ENCODE data around the gene TRPT1.
A peak's percentile ranks its signal among the peaks of the same experiment; 100 is the strongest.

TRPT1 gene

DNA sequence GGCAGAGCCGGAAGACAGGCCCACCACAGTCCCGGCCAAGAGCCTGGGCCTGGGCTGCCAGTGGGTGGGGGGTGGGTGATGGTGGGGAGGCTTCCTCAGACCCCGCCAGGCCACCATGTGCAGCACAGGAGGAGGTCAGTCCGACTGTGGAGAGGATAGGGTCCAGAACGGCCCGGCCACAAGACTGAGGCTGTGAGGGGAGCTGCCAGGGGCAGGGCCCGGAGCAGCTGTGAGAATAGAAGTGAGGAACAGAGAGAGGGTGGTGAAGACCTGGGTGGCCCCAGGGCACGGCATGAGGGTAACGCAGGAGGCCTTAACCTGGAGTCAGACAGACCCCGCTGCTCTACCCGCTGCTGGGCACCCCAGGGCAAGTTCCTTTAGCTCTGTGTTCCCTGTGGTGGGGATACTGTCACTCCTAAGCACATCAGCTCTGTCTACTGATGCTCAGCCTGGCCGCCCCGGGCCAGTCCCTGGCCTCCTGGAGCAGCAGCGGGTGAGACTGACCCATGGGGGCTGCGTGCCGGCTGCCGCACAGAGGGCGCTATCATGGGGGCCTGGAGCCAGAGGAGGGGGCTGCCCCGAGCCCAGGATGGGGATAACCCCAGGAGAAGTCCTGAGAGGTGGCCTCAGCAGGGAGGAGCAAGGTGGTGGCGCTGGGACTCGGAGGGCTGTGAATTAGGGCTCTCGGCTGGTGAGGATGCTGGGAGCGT, 17.7 kb downstream of the TRPT1 start:
- no peak for DNase-seq (ENCODE audit: low spot score)

DNA sequence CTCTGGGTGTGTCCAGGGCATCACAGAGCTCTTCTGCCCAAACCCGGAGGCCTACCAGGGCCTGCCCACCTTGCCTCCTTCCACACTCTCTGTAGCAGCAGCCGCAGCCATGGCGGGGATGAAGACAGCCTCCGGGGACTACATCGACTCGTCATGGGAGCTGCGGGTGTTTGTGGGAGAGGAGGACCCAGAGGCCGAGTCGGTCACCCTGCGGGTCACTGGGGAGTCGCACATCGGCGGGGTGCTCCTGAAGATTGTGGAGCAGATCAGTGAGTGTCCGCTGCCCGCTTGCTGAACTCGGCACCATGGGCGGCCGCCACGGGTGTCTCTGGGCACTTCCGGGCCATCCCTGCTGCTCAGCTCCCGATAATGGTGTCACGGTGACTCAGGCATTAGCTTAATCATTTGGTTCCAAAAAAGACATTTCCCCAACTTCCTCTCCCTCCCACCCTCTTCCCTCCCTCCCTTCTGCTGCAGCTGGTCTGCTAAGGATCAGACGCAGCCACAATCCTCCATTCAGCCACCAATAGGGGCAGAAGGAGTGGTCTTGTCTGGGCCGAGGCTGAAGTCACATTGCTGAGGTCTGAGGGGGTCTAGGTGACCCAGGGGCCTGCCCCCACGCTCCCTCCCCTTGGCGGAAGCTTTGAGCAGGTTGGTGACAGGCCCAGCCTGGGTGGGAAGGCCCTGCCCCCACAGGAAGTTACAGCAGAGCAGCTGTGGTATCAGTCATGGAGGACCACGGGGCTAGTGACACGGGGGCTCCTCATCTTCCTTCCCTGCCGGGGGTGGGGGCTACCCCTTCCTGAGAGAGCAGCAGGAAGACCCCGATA, 18.5 kb downstream of the TRPT1 start:
- DNase-seq (ENCODE audit: low spot score) = peak; percentile 79

DNA sequence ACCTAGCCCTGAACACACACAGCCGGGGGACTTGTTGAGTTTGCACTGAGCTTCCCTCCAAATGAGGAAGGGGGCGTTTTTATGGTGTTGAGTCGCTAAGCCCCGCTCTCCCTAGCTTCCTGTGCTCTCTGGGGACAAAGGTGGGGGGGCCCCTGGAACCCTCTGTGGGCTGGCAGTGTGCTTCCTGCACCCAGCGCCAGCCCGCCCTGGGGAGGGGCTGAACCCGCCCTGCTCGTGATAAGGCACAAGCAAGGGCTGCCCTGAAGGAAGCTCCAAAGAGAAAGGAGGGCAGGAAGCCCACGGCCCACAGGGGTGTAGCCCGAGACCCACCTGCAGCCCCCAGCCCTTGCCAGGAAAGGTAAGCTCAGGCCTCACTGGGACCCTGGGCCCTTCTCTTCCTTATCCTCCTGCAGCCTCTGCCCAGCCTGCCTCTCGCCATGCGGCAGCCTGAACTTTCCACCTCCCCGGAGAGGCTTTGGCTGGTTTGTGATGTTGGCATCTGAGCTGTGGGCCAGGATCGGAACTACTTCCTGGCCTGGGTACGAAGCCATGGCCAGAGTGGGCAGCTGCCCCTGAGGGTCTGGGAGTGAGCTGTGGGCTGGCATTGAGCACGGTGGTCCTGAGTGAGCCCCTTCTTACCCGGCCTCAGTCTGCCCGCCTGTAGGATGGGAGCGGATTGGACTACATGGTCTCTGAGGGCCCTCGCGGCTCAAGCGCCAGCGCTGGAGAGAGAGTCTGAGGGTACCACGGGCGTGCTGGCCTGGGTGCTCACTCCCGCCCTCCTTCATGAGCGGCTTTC, 19.3 kb downstream of the TRPT1 start, which contains the start of gene FERMT3:
TSS of gene FERMT3 (plus strand) at position 265 of the 799 bp plus-strand sequence. CDS start 644 bp downstream, outside the sequence.
- DNase-seq (ENCODE audit: low spot score) = peak; percentile 73

DNA sequence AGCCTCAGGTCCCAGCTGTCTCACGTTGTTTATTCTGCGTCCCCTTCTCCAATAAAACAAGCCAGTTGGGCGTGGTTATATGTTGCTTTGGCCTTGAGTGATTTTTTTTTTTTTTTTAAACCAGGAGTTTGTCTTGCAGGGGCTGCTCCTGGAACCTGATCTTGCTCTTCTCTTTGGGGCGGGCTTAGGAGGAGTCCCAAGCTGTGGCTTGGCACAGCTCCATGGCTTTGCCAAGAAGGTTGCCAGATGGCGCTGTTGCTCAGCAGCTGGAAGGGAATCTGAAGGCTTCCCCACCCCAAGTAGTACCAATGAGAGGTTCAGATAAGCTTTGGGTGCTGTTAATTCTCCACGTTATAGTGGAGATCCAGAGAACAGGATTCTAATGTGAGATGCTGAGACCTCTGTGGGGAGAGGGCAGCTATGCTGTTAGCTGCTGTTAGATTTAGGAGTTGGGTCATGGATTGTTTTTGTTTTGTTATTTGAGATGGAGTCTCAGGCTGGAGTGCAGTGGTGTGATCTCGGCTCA, 21.5 kb downstream of the TRPT1 start:
- DNase-seq (ENCODE audit: low spot score) = peak; percentile 89

DNA sequence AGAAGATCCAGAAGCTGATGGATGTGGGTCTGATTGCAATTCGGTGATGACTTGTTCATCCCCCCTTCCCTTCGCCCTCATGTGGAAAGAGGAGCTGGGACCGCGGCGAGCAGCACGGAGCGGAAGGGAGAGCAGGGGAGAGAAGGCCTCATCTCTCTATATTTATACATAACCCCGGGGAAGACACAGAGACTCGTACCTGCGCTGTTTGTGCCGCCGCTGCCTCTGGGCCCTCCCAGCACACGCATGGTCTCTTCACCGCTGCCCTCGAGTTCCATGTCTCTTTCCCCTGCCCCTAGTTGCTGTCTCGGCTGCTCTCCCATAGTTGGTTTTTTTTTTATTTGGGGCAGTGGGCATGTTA, 21.9 kb downstream of the TRPT1 start:
- no peak for DNase-seq (ENCODE audit: low spot score)

DNA sequence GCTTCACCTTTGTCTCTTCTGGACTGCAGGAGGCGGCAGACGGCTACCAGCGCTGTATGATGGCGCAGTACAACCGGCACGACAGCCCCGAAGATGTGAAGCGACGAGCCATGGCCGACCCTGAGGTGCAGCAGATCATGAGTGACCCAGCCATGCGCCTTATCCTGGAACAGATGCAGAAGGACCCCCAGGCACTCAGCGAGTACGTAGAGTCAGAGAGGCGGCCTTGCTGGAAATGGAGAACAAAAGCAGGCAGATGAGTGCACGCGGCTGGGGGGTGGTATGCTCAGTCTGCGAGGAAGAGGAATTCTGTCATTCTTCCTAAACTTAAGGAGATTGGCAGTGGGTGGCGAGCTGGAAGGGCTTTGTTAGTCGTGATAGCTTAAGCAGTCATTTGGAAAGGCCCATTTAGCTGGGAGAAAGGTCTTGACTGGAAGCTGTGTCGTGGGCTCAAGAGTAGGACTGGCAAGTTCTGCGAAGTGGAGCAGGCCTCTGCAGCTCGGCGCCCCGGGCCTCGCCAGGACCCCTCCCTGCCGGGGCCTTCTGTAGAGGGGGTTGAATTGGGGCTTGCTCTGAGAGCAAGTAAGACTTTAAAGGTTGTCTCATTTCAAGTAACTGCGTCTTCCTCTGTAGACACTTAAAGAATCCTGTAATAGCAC, 22.4 kb downstream of the TRPT1 start:
- no peak for DNase-seq (ENCODE audit: low spot score)

DNA sequence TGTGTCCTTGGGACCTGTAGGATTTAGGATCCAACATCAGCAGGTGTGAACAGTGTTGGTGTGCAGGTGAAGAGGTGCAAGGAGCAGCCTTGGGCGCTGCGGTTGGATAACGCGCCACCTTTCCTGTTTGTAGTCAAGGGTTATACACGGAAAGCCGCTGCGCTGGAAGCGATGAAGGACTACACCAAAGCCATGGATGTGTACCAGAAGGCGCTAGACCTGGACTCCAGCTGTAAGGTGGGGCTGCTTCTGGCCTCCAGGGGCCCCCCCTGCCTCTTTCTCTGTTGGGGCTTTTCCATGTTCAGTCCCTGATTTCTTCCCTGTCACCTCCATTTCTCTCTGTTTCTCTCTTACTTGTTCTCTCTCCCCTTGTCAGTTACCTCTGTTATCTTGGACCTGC, 23.0 kb downstream of the TRPT1 start:
- no peak for DNase-seq (ENCODE audit: low spot score)

DNA sequence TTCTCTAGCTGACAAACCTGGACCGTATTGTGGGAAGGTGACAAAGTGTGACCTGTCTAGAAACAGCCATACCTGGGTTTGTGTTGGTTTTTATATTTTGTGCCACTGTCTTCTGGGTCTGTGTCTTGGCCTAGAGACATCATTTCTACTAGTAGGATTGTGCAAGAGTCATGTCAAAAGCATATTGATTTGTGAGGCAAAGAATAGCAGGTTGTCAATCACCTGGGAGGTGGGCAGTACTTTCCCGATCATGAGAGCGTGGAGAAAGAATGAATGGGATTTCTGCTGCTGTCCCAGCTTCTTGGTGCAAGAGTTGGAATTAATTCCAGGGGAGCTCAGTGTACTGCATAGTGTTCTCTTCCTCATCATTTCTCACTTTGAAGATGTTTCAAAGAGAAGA, 24.4 kb downstream of the TRPT1 start:
- no peak for DNase-seq (ENCODE audit: low spot score)

DNA sequence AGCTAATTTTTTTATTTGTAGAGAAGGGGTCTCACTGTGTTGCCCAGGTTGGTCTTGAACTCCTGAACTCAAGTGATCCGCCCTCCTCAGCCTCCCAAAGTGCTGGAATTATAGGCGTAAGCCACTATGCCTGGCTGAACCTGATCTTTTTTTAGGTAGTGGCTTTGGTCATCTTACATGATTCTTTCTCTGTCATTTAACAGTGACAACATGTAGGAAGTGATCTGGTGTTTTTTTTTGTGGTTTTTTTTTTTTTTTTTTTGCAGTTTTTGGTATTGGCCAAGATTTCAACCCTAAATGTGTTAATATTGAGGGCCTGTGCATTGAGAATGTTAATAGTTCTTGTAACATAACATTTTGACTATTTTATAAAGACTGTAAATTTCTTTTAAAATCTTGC, 27.5 kb downstream of the TRPT1 start:
- DNase-seq (ENCODE audit: low spot score) = no peak

DNA sequence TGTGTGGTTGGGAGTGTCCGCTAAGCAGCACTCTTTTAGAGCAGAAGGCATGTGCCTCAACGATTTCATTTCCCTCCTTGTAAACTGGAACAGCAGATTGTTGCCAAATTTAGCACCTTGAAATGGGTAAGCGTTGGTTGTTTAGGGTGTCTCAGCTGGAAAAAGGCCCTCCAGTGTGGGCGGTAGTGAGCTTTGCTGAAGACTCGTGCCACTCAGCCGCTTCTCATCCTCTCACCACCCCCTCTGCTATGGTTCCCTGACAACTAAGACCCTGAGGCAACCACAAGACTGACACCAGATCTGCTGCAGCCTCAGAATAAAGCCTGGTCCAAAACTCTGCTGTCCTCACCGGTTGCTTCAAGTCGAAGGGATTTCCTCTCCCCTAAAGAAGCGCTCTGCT, 29.4 kb downstream of the TRPT1 start:
- no peak for DNase-seq (ENCODE audit: low spot score)

DNA sequence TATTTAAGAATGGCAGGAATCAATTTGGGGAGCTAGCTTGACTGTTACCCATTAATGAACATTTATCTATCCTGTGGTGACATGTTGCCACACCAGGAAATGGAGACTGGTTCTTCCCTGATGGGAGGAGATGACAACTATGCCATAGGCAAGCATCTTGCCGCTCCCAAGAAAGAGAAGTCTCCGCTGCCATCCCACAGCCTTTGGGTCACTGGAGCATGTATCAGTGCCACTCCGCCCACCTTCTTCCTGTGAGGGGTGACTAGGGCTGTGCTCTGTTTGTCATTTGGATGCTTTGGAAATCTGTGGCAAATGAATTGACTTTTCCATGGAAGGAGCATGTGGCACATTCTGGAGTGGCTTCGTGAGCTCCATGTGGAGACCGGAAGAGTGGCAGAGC, 33.6 kb downstream of the TRPT1 start:
- DNase-seq (ENCODE audit: low spot score) = no peak

DNA sequence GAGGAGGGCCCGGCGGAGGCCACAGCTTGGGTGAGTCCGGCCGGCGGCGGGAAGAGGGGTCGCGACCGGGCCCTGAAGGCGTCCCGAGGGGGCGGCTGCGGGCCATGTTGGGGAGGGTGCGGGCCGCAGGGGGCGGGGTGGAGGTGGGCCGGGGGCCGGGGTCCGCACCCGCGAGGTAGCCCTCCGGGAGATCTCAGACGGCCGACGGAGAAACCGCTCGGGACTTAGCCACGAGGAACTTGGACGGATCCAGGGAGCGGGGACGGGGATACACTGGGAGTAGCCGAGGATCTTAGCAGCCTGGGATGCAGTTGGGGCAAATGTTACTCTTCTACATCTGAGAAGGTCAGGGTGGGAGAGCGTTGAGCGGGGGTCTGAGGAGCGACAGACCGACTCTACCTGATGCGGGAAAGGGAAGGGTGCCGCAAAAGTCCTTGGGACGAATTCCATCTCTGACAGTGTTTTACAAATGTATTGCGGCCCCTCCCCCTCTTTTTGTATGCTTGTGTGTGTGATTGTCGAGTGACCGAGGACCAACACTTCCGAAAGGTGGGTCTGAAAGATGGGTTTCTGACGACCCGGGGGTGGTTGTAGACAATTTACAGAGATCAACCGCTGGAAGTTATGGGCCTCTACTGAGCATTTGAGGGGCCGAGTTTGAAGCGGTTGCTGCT, 39.4 kb downstream of the TRPT1 start:
- peak; percentile 55 for DNase-seq (ENCODE audit: low spot score)

DNA sequence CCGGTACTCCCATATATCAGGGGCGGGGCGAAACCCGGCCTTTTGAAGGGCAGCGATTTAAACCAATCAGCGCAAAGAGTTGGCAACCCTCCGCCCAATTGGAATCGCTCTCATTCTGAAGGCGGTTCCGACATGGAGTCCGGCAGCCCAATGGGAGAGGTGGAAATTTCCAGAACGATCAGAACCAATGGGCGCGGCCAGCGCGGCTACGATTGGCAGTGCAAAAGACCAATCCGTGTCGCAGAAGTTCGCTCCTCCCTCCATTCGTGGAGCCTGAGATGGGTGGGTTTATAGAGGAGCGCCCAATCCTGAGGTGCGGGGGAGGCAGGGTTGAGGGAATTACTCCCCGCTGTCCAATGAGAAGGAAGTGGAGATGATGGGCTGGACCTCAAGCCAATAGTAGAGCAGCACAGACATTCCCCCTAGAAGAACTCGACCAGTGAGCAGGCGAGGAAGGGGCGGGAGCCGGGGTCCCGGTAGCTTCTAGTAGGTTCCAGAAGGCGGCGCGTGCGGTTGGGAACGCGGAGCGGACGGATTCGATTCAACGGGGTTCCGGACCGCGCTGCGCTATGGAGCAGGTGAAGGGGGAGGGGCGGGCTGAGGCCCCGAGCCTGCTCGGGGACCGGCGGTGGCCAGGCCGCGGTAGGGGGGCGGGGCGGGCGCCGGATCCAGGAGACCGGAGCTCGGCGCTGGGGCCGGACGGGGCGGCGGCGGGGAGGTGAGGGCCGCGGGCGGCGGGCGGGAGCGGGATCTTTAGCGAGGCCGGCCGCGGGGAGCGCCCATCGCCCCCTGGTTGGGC, 40.1 kb downstream of the TRPT1 start, which contains the start of gene STIP1:
TSS of gene STIP1 (plus strand) at position 479 of the 799 bp plus-strand sequence. CDS start at position 570, 91 bp downstream.
- peak; percentile 100 for DNase-seq (ENCODE audit: low spot score)

DNA sequence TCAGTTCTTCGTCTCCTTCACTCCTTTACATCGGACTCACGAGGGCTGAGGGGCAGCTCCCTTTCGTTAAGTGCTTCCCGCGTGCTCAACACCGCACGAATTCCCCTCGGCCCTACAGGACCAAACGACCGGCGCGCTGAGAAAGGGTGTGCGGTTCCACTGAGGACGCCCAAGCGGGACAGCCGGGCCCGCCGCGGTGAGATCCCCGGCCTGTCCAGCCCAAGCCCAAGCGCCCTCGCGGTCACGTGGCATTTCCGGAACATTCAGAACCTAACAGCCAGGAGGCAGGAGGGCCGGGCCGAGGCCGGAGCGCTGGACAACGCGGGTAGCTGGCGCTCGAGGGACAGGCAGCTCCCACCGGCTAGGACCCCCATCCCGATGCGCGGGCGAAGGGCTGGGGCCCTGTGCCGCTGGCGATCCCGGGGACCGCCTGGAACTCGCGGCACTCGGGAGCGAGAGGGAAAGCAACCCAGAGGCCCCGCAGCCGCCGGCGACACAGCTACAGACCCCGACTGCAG, 40.8 kb downstream of the TRPT1 start:
- no peak for DNase-seq (ENCODE audit: low spot score)

DNA sequence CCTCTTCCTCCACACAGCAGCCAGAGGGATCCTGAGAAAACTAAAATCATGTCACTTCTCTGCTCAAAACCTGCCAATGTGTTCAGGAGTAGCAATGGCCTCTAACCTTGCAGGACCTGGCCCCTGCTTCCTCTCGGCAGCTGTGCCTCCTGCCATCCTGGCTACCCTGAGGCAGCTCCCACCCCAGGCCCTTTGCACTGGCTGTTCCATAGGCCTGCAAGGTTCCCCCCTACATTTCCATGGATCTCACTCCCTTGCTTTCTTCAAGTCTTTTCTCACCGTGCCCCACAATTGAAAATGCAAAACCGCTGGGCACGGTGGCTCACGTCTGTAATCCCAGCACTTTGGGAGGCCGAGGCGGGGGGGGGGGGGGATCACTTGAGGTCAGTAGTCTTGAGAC, 42.1 kb downstream of the TRPT1 start:
- DNase-seq (ENCODE audit: low spot score) = no peak

DNA sequence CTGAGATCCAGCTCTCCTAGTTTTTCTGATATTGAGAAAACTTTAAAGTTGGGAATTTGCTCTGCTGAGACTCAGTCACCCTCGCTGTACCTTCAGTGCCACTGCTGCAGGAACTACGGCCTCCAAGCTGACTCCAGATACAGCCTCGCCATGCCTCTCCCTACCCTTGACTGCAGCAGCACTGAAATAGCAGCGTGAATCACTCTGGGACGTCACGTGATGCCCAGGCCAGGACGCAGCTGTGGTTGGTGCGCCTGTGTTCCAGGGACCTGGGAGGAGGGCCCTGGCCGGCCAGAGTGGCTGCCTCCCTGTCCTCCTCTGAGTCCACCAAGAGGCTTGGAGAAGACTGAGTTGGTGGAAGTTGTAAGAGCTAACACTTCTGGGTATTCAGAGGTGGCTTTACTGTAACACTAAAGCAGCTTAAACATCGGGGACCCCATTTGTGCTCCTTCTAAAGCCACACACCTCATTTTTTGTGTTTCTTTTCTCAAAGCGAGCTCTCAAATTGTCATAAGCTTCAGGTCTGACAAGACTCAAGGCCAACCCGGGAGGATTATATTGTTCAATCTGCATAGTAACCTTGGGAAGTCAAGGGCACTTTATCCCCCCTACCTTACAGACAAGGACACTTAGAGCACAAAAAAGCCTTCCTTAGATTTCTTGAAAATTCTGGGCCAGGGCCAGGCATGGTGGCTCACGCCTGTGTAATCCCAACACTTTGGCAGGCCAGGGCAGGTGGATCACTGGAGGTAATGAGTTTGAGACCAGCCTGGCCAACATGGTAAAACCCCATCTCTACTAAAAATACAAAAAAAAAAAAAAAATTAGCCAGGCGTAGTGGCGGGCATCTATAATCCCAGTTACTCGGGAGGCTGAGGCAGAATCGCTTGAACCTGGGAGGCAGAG, 44.2 kb downstream of the TRPT1 start:
- DNase-seq (ENCODE audit: low spot score) = peak; percentile 38

DNA sequence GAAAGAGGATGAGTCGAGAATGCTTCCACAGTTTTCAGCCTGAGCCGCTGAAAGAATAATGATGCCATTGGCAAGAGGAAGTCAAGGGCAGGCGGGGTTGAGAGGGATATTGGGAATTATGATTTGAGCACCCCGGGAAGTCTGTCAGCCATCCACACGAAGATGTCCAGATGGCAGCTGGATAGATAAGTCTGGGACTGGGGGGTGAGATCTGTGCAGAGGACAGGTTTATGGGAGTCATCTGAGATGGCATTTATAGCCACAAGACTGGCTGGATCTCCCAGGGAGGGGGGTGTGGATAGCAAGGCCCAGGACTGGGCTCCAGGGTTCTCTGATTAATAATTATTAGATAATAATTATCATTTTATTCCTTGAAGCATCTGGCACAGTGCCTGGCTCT, 45.1 kb downstream of the TRPT1 start:
- DNase-seq (ENCODE audit: low spot score) = no peak

DNA sequence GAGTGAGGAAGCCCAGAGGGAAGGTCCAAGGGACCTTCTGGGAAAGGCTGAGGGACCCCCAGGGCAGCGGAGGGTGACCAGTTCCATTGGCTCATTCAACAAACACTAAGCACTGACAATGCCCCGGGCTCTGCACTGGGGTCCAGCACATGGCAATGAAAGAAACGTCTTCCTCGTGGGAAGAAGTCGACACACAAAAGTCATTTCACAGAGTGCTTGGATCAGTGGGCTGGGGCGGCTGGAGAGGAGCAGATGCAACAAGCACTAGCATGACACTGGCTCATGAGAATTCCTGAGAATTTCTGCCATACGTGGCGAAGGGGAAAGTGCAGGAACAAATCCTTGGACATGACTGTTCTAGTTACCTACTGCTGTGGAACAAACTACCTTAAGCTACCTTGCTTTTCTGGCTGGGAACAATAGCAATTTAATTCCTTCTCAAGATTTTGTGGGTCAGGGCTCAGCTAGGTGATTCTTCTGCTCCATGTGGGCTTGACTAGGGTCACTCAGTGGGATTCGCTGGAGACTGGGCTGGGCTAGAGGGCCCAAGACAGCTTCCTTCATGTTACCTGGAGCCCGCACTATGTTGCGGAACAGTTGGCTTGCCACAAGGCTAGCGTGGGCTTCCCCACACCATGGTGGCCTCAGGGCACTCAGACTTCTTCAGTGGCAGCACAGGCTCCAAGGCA, 46.9 kb downstream of the TRPT1 start:
- DNase-seq (ENCODE audit: low spot score) = no peak

Measured in CD4-positive, alpha-beta T cell treated with Interleukin-15 for 4 hours (primary cell).